B cell (primary cell): ENCODE data around the gene KCNC1. TPM values are rescaled to one million over a fixed set of nuclear protein-coding genes. Genes with fewer than 3 reads are reported as not detected.

Experiments
- ATAC-seq: fragments of 200-7000 bp; cut with Tn5 transposase; one replicate; pipeline ENCODE4 v1.10.0; 2021; ENCODE audit warnings: low read depth, mild to moderate bottlenecking, moderate number of reproducible peaks, moderate library complexity
- CTCF ChIA-PET: fragments of 350-600 bp; sonication (Branson Sonifier 250); formaldehyde crosslinking; loops from one replicate; lab custom pipeline; 2021; ENCODE audit warnings: antibody characterized with exemption, inconsistent platforms; lab: Charles Lee
- POLR2A ChIA-PET: fragments of 350-600 bp; sonication (Branson Sonifier 250); formaldehyde crosslinking; loops from one replicate; lab custom pipeline; 2021; ENCODE audit warnings: antibody characterized with exemption; lab: Charles Lee
- DNase-seq: peaks from one replicate; pipeline ENCODE4 v3.0.0; 2013
- H2AFZ ChIP-seq: 2 replicates; pipeline ENCODE4 v1.6.1; 2012; ENCODE audit warnings: mild to moderate bottlenecking, low read depth, low read length; ENCODE audit not compliant: insufficient read depth, poor library complexity, severe bottlenecking
- H3K27ac ChIP-seq, 2 donors: 1 replicate in 1 of 2; 2 replicates in 1 of 2; pipeline ENCODE4 v1.5.1; 2012 to 2013; ENCODE audit warnings: low read length in 2 of 2, mild to moderate bottlenecking in 2 of 2, moderate library complexity in 1 of 2
- H3K27me3 ChIP-seq, 4 experiments: fragments of 200-600 bp in 1 of 4; sonication (generic) in 1 of 4; replicated peaks in 1 of 4; 1 replicate in 2 of 4; 2 replicates in 2 of 4; pipeline versions ENCODE4 v1.6.1 to v1.7.0; 2013 to 2016; ENCODE audit warnings: low read length in 3 of 4, mild to moderate bottlenecking in 2 of 4, mixed read lengths in 1 of 4, moderate library complexity in 1 of 4; ENCODE audit not compliant: insufficient read depth in 4 of 4, control insufficient read depth in 3 of 4; ENCODE audit errors: control extremely low read depth in 1 of 4
- H3K36me3 ChIP-seq, 2 experiments: replicated peaks in 1 of 2; 1 replicate in 1 of 2; 2 replicates in 1 of 2; pipeline versions ENCODE4 v1.6.1 to v1.7.1; 2013; ENCODE audit warnings: low read length in 1 of 2; ENCODE audit not compliant: insufficient read depth in 2 of 2, control insufficient read depth in 1 of 2; ENCODE audit errors: control extremely low read depth in 1 of 2, extremely low read depth in 1 of 2
- H3K4me1 ChIP-seq, 2 donors: fragments of 200-600 bp in 1 of 2; sonication (generic) in 1 of 2; 1 replicate in 1 of 2; 2 replicates in 1 of 2; pipeline versions ENCODE4 v1.5.1 to v1.6.1; 2013 to 2017; ENCODE audit warnings: low read length in 2 of 2; ENCODE audit not compliant: control insufficient read depth in 2 of 2, insufficient read depth in 2 of 2
- H3K4me2 ChIP-seq: replicated peaks from 2 replicates; pipeline ENCODE3; 2012; ENCODE audit warnings: mild to moderate bottlenecking, low read depth, low read length; ENCODE audit not compliant: poor library complexity, severe bottlenecking
- H3K4me3 ChIP-seq, 5 experiments: fragments of 200-600 bp in 1 of 5; sonication (generic) in 1 of 5; 1 replicate in 3 of 5; 2 replicates in 2 of 5; pipeline versions ENCODE4 v1.5.1 to v1.7.0; 2011 to 2016; ENCODE audit warnings: low read length in 4 of 5, mild to moderate bottlenecking in 4 of 5, low read depth in 2 of 5, control low read depth in 1 of 5, moderate library complexity in 1 of 5; ENCODE audit not compliant: insufficient read depth in 1 of 5; ENCODE audit errors: control extremely low read depth in 1 of 5, extremely low read depth in 1 of 5
- H3K79me2 ChIP-seq: fragments of 200-600 bp; sonication (generic); one replicate; pipeline ENCODE4 v1.6.0; 2016; ENCODE audit warnings: low read length; ENCODE audit not compliant: control insufficient read depth, insufficient read depth
- H3K9ac ChIP-seq: fragments of 200-600 bp; sonication (generic); 2 replicates; pipeline ENCODE4 v1.6.1; 2017; ENCODE audit warnings: mild to moderate bottlenecking, low read length, moderate library complexity
- H3K9me3 ChIP-seq, 3 donors: one replicate each; pipeline versions ENCODE4 v1.6.1 to v1.7.1; 2013; ENCODE audit warnings: low read length in 2 of 3; ENCODE audit not compliant: control insufficient read depth in 2 of 3, insufficient read depth in 1 of 3; ENCODE audit errors: control extremely low read depth in 1 of 3
- H4K20me1 ChIP-seq: 2 replicates; pipeline ENCODE4 v1.6.0; 2012; ENCODE audit warnings: mild to moderate bottlenecking, low read length; ENCODE audit not compliant: insufficient read depth, control insufficient read depth, poor library complexity, severe bottlenecking
- H3K27ac Mint-ChIP-seq: one replicate; pipeline ENCODE4 v1.8.0; 2021; ENCODE audit warnings: mixed read lengths
- H3K27me3 Mint-ChIP-seq: one replicate; pipeline ENCODE4 v1.8.0; 2021; ENCODE audit warnings: mixed read lengths
- H3K4me1 Mint-ChIP-seq: one replicate; pipeline ENCODE4 v1.8.0; 2021; ENCODE audit warnings: mixed read lengths
- H3K4me3 Mint-ChIP-seq: one replicate; pipeline ENCODE4 v1.8.0; 2021; ENCODE audit warnings: mixed read lengths
- H3K9me3 Mint-ChIP-seq: one replicate; pipeline ENCODE4 v1.8.0; 2022; ENCODE audit warnings: mixed read lengths; ENCODE audit not compliant: insufficient read depth
- CTCF ChIP-seq: fragments of 200-600 bp; IDR thresholded peaks from one replicate; pipeline ENCODE4 v1.8.0; 2022; ENCODE audit warnings: antibody characterized with exemption, mild to moderate bottlenecking
- EZH2 ChIP-seq: IDR thresholded peaks from 2 replicates; pipeline ENCODE4 v1.6.1; 2012; ENCODE audit warnings: borderline replicate concordance, low read depth, mild to moderate bottlenecking, moderate library complexity, low read length; ENCODE audit not compliant: insufficient read depth, poor library complexity, severe bottlenecking
- WGBS: methylation state at CpG from one replicate; pipeline ENCODE4 v1.1.5; 2013; ENCODE audit warnings: missing lambda C conversion rate; ENCODE audit not compliant: insufficient coverage; 5-methylcytosine and 5-hydroxymethylcytosine counted together
- intact Hi-C: fragments of 100-400 bp; cut with micrococcal nuclease; formaldehyde crosslinking; loops from one replicate; pipeline ENCODE4 v1.10.0; 2022
- polyA plus RNA-seq: library from polyadenylated mRNA; depleted of rRNA; stranded (reverse); fragments of >200 nt; gene quantifications from 2 replicates; pipeline ENCODE4 v1.2.3, GENCODE V29; 2012
- total RNA-seq, 2 donors: library from RNA; stranded (reverse); fragments of 120-200 nt in 1 of 2; gene quantifications; 1 replicate in 1 of 2; 2 replicates in 1 of 2; pipeline versions ENCODE4 v1.2.3 to v1.2.4, GENCODE V29; 2013 to 2022

The KCNC1 gene
- total and polyA plus RNA-seq, 2 donors (not counting 1 experiment from before 2014, with no cell fraction given): not detected

DNA sequence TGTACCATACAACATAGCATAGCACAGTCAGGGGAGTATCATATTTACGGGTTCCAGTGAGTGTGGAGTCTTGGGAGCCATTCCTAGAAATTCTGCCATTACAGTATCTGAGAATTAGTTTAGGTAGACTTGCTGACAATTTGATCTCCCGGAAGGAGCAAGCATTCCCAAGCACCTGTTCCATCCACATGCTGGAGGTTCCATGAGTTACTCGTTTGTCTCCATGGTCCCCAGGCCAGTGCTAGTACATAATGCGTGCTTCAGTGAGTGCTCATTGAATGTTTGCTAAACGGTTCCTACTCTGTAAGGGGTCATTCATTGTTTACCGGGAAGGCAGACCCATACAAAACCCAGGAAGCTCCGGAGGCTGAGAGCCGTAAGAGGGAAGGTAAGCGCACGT, 42.6 kb upstream of the KCNC1 start:
- Mint-ChIP-seq H3K9me3 (no peaks in the 10 kb centered on the region), H3K27me3 (peaks cover 41% of the 10 kb centered on the region), H3K4me3 (no peak overlapping the region), H3K27ac (no peak overlapping the region), H3K4me1 (peaks cover 4% of the 10 kb centered on the region)
- TF ChIP-seq CTCF: no peak
- no peak for TF ChIP-seq EZH2
- Histone ChIP-seq H3K4me2 (no peak overlapping the region), H3K9ac (no peak overlapping the region), H3K4me1 (no peaks in the 10 kb centered on the region), H3K9me3 (no peaks in the 10 kb centered on the region), H3K36me3 (no peaks in the 10 kb centered on the region), H3K79me2 (no peaks in the 10 kb centered on the region), H3K4me3 (no peak overlapping the region), H3K27ac (no peak overlapping the region), H2AFZ (no peak overlapping the region), H4K20me1 (no peaks in the 10 kb centered on the region), H3K27me3 (peaks cover 0 to 31% (median 9%) of the 10 kb centered on the region in 4 experiments)
- WGBS: 60% methylated on average over 6 of the region's 10 CpGs
- ChIA-PET CTCF (no interaction called here), POLR2A (no interaction called here)
- ATAC-seq (no peak), DNase-seq (no peak)
- intact Hi-C loops: no loop called here

- H3K9ac ChIP-seq: no peak overlapping the region
- POLR2A ChIA-PET: no interaction called here
- Mint-ChIP-seq H3K9me3 (no peaks in the 10 kb centered on the region), H3K4me1 (peaks cover 4% of the 10 kb centered on the region), H3K27me3 (peaks cover 43% of the 10 kb centered on the region), H3K4me3 (no peak overlapping the region), H3K27ac (no peak overlapping the region)
- no peak overlapping the region for H3K4me3 ChIP-seq
- no peak overlapping the region for H3K27ac ChIP-seq
- intact Hi-C loops: no loop called here
- H4K20me1 ChIP-seq: no peaks in the 10 kb centered on the region
- peaks cover 0 to 39% (median 10%) of the 10 kb centered on the region in 4 experiments for H3K27me3 ChIP-seq
- no peak for ATAC-seq
- H2AFZ ChIP-seq: no peak overlapping the region
- TF ChIP-seq EZH2 (no peak), CTCF (no peak)
- H3K79me2 ChIP-seq: no peaks in the 10 kb centered on the region
- H3K9me3 ChIP-seq: no peaks in the 10 kb centered on the region
- no peak overlapping the region for H3K4me2 ChIP-seq
- DNase-seq: no peak
- CTCF ChIA-PET: no interaction called here
- H3K4me1 ChIP-seq: no peaks in the 10 kb centered on the region
- H3K36me3 ChIP-seq: no peaks in the 10 kb centered on the region
- 80% methylated on average over 5 of the region's 7 CpGs for WGBS
These were observed 41.6 kb upstream of the KCNC1 start for GRCh38 chr11:17692931-17693330.
